Activated effector memory CD4-positive, alpha-beta T cell treated with Interleukin-2 at 50 U/mL for 16 hours (primary cell): Measurements from ENCODE around the gene PSMB1.
"Not testable (repeated sequence)": the region's sequence is repeated elsewhere in the genome, so short reads cannot be mapped to it uniquely, and the experiment has no call there.

Source experiments
- DNase-seq: peaks from one replicate; pipeline ENCODE4 v3.0.0-alpha.2; 2020

The PSMB1 gene

GRCh38 chr6:170502268-170502667 lies 50.8 kb downstream of the PSMB1 start:
- DNase-seq, result not testable (repeated sequence)

- DNase-seq, result no peak
Measured at GRCh38 chr6:170500955-170501590, 52.0 kb downstream of the PSMB1 start.

GRCh38 chr6:170497841-170498301 lies 55.2 kb downstream of the PSMB1 start:
- no peak for DNase-seq

- no peak for DNase-seq
Measured at GRCh38 chr6:170493354-170493753, 59.8 kb downstream of the PSMB1 start.

GRCh38 chr6:170490259-170490658 lies 62.8 kb downstream of the PSMB1 start:
- DNase-seq, result no peak

- DNase-seq, result no peak
Measured at GRCh38 chr6:170489836-170490235, 63.3 kb downstream of the PSMB1 start.

GRCh38 chr6:170487707-170488329 lies 65.3 kb downstream of the PSMB1 start:
- no peak for DNase-seq

- DNase-seq, result no peak
Measured at GRCh38 chr6:170485159-170485558, 67.9 kb downstream of the PSMB1 start.
